ENCODE results near the gene APOC1.
A peak's percentile ranks its signal among the peaks of the same experiment; 100 is the strongest.
"Not testable (repeated sequence)": the region's sequence is repeated elsewhere in the genome, so short reads cannot be mapped to it uniquely, and the experiment has no call there.

Gene APOC1

DNA sequence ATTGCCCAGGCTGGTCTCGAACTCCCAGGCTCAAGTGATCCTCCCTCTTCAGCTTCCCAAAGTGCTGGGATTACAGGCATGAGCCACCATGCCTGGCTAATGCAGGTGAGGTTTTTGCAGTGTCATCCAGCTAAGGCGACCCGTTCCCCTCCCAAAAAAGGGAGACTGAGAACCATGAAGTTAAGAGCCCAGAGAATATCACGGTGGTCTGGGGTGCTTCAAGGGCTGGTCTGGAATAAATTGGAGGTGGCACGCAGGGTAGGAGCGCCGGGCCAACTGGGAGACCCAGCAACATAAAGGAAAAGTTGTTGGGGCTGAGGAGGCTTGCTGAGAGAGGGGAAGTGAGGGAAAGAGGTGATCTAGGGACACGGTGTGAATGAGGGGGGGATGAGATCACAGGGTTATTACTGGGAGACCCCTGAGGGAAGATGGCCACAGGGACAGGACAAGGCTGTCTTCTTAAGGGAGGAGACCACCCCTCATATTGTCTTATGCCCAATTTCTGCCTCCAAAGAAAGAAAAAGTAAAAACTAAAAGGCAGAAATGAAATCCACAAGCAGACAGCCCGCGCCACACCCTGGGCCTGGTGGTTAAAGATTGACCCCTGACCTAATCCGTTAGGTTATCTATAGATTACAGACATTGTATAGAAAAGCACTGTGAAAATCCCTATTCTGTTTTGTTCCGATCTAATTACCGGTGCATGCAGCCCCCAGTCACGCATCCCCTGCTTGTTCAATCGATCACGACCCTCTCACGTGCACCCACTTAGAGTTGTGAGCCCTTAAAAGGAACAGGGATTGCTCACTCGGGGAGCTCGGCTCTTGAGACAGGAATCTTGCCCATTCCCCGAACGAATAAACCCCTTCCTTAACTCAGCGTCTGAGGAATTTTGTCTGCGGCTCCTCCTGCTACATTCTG is 636 bp upstream of the APOC1 start:
- not testable (repeated sequence) for DNase-seq, ATAC-seq

DNA sequence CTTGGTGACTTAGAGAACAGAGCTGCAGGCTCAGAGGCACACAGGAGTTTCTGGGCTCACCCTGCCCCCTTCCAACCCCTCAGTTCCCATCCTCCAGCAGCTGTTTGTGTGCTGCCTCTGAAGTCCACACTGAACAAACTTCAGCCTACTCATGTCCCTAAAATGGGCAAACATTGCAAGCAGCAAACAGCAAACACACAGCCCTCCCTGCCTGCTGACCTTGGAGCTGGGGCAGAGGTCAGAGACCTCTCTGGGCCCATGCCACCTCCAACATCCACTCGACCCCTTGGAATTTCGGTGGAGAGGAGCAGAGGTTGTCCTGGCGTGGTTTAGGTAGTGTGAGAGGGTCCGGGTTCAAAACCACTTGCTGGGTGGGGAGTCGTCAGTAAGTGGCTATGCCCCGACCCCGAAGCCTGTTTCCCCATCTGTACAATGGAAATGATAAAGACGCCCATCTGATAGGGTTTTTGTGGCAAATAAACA is 9.9 kb downstream of the APOC1 start:
- ATAC-seq (no peak), DNase-seq (no peak)

DNA sequence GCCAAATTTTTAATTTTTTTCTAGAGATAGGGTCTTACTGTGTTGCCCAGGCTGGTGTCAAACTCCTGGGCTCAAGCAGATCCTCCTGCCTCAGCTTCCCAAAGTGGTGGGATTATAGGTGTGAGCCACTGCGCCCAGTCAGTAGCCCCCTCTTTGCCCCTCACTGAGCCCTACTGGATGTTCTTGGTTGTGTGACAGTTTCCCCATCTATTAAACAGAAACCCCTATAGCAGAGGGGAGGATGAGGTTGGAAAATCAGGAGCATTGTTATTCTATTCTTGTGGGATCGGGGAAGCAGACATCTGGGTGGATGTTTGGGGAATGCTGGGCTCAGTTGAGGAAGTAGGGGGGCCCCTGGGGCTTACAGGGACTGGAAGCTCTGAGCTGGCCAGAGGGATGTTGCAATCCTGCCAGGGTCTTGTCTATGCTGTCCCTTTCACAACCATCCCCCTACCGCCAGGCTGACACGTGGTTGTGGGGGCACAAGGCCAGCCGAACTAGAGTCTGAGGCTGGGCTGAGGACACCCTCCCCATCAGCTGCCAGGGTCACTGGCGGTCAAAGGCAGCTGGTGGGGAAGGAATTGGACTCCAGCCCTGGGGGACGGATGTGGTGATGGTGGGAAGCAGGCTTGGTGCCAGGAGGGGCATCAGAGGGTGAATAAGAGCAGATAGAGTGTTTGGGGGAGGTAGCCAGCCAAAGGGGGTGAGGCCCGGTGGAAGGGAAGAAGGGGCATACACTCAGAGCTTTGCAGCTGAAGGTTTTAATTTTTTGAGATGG is 10.9 kb downstream of the APOC1 start:
- DNase-seq, result no peak
- ATAC-seq, result no peak

DNA sequence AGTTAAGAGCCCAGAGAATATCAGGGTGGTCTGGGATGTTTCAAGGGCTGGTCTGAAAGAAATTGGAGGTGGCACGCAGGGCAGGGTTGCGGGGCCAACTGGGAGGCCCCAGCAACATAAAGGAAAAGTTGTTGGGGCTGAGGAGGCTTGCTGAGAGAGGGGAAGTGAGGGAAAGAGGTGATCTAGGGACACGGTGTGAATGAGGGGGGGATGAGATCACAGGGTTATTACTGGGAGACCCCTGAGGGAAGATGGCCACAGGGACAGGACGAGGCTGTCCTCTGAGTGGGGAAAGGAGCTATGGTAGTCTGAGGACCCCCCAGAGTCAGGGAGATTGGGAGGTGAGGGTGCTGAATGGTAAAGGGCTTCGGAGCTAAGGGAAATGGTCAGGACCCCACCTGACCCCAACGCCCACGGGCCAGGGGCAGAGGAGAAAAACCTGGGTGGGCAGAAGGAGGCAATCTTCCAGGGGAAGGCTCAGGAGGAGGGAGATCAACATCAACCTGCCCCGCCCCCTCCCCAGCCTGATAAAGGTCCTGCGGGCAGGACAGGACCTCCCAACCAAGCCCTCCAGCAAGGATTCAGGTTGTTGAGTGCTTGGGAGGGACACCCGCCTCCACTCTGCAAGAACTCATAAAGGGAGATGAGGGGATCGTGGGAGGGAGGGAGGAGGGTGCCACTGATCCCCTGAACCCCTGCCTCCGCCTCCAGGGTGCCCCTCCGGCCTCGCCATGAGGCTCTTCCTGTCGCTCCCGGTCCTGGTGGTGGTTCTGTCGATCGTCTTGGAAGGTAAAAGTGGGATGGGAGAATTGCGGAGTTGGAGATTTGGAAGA is 12.1 kb downstream of the APOC1 start:
- not testable (repeated sequence) for DNase-seq, ATAC-seq

DNA sequence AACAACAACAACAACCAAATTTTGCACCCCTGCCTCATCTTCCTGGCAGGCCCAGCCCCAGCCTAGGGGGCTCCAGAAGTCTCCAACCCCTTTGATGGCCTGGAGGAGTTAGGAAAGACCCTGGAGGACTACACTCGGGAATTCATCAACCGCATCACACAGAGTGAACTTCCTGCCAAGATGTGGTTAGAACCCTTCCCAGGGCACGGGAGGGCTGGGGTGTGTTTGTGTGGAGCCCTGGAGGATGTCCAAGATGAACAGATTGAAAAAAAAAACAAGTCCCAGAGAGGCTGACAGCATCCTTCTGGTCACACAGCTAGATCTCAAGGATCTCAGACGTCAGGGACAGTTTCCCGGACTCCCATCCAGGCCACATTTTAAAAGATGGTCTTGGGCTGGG is 13.3 kb downstream of the APOC1 start:
- DNase-seq (no peak), ATAC-seq (no peak)

DNA sequence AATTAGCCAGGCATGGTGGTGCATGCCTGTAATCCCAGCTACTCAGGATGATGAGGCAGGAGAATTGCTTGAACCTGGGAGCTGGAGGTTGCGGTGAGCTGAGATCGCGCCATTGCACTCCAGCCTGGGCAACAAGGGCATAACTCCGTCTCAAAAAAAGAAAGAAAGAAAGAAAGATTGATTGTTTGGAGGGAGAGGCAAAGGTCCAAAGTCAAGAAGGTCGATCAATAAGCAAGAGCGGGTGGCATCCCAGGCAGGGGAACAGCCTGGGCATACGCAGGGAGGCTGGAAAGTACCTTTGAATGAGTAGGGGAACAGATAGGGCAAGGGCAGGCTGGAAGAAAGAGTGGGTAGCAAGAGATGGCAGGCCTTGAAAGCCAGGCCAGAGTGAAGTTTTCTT is 15.7 kb downstream of the APOC1 start:
- ATAC-seq (no peak), DNase-seq (no peak)

DNA sequence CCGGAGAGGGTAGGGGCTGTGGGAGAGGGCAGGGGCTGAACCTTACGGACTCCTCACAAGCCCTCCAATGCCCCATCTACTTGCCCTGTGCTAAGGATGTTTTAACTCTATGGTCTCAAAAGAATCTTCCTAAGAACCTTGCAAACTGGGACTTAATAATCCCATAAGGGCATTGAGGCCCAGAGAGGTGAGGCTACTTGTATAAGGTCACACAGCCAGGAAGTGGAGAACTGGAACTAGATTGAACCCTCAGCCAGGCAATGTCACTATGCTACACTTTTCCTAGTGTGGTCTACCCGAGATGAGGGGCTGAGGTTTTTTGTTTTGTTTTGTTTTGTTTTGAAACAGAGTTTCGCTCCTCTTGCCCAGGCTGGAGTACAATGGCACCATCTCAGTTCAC is 17.1 kb downstream of the APOC1 start:
- ATAC-seq (no peak), DNase-seq (no peak)

DNA sequence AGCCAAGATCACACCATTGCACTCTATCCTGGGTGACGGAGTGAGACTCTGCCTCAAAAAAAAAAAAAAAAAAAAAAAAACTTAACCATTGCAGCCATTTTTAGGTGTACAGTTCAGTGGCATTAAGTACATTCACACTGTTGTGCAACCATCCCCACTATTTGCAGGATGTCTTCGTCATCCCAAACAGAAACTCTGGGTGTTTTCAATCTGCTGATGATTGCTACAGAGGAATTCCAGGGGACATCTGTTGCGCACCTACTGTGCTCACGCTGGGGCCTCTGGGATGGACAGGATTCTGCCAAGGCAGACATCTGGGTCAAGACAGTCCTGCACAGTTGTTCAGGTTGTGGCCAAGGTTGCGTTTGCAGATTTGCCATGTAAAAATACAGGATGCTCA is 25.3 kb downstream of the APOC1 start:
- no peak for ATAC-seq
- no peak for DNase-seq

DNA sequence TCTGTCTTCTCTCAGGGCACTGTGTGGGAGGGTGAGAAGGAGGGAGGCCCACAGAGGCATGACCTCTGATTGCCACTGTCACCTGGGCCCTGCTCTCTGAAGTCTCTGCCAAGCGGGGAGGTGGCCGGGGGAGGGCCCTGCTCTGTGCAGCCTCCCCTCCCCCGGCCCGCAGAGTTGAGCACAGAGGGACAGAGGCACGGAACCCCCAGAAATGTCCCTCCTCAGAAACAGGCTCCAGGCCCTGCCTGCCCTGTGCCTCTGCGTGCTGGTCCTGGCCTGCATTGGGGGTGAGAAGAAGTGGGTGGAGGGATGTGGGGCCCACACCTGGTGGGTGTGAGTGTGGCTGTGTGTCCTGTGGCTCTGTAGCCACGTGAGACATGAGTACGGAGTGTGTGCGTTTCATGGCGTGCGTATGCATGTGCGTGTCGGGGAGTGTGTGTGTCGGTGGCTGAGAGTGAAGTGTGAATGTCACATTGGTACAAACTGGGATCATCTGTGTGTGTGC is 27.7 kb downstream of the APOC1 start, which contains the start of gene APOC4:
Gene APOC4 (plus strand): TSS at position 171 of the 505 bp plus-strand sequence. CDS start 41 bp downstream, at position 212.
- DNase-seq (no peak), ATAC-seq (no peak)

DNA sequence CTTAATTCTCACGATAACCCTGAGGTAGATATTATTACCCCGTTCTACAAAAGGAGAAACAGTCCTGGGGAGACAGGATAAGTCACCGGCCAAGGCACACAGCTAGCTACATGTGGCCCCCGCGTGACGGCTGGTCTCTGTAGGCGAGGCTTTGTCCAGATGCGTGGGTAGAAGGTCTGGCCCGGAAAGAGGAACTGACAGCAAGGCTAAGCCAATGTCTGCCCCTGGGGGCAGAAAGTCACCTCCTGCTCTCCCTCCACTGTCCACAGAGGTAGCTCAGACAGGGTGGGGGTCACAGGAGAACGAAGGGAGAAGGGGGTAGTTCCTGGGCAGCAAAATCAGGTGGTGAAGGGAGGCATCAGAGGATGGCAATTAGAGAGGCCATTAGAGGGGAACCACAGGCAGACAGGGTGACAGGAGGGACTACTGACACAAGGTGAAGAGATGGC is 29.4 kb downstream of the APOC1 start:
- DNase-seq, result no peak
- no peak for ATAC-seq

DNA sequence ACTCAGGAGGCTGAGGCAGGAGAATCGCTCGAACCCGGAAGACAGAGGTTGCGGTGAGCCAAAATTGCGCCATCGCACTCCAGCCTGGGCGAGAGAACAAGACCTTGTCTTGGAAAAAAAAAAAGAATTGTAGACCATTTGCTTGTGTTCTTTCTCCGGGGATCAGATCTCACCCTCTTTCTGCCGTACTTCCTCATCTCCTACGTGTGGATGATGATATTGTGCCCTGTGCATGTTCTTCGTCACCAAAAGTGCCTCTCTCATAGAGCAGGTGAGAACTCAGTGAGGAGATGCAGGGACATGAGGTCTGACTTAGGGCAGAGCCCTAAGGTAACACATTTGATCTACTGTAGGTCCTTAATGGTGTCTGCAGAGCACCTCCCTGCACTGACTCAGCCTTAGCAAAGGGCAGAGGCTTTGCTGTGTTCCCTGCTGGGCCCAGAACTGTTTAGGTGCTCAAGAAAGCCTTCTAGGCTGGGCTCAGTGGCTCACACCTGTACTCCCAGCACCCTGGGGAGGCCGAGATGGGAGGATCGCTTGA is 32.7 kb downstream of the APOC1 start:
- ATAC-seq (no peak), DNase-seq (no peak)

DNA sequence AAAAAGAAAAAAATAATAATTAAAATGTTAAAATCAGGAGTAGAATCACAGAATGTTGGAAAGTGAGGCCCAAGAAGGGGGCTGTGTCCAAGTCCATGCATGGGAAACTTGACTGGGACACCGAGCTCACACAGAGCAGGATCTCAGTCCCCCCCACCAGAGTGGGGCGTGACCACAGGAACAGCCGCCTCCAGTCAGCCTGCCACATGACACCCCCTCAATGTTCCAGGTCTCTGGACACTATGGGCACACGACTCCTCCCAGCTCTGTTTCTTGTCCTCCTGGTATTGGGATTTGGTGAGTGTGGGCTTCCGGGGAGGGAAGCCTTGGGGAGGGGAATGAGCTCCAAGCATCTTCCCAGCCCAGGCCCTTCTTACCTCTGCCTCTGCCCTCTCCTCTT is 33.8 kb downstream of the APOC1 start:
- DNase-seq, result no peak
- no peak for ATAC-seq

DNA sequence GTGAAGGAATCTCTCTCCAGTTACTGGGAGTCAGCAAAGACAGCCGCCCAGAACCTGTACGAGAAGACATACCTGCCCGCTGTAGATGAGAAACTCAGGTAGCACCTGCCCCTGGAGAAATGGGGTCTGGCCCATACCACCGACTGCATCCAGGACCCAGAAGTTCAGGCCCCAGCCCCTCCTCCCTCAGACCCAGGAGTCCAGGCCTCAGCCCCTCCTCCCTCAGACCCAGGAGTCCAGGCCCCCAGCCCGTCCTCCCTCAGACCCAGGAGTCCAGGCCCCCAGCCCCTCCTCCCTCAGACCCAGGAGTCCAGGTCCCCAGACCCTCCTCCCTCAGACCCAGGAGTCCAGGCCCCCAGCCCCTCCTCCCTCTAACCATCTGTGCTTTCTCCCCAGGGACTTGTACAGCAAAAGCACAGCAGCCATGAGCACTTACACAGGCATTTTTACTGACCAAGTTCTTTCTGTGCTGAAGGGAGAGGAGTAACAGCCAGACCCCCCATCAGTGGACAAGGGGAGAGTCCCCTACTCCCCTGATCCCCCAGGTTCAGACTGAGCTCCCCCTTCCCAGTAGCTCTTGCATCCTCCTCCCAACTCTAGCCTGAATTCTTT is 34.5 kb downstream of the APOC1 start:
- ATAC-seq (no peak), DNase-seq (no peak)

DNA sequence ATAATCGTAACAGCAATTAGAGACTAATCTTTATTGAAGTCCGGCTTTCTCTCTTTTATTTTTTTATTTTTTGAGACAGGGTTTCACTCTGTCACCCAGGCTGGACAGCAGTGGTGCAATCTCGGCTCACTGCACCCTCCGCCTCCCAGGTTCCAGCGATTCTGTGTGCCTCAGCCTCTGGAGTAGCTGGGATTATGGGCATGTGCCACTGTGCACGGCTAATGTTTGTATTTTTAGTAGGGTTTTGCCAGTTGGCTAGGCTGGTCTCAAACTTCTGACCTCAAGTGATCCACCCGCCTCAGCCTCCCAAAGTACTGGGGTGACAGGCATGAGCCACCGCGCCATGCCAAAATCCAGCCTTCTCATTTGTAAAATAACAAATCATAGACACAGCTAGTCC is 35.1 kb downstream of the APOC1 start:
- DNase-seq (no peak), ATAC-seq (no peak)

DNA sequence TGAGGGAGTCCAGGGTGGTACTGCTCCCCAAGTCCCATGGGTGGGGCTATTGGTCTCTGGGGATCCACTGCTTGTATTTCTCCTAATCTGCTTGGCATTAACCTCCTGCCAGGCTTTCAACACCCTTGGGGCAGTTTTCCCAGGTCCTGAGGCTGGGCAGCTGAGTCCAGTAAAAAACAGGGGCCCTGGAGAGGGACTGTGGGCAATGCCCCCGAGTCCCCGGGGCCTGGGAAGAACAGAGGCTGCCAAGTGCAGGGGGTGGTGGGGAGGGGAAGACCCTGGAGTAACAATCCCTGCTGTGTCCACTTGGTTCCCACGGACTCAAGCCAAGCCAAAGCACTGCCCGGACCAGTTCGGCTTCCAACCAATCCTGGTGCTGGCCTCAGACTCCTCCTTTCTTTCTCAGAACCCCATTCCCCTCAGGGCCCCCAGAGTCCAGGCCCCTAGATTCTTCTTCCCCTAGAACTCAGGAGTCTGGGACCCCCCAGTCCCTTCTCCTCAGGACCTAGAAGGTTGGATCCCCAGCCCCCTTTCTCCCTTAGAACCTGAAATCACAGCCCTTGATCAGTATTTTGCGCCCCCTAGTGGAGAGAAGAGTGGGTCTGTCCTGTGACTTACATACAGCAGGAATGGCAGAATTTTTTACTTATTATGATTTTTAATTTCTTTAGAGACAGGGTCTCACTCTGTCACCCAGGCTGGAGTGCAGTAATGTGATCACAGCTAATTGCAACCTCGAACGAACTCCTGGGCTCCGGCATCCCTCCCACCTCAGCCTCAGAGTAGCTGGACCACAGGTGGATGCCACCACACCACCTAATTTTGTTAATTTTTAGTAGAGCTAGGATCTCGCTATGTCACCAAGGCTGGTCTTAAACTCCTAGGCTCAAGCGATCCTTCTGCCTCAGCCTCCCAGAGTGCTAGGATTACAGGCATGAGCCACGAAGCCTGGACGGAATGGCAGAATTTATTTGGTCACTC is 37.1 kb downstream of the APOC1 start:
- DNase-seq (peak; percentile 63), ATAC-seq (no peak)

DNA sequence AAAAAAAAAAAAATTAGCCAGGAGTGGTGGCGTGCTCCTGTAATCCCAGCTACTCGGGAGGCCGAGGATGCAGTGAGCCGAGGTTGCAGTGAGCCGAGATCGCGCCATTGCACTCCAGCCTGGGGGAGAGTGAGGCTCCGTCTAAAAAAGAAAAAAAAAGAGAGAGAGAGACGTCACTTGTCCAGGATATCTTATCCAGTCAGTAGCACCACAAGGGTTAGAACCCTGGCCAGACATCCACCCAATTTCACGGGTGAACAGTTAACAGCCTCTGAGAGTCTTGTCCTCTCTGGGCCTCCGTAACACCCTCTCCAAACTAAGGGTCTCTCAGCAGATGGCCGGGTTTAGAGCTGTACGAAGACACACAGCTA is 39.9 kb downstream of the APOC1 start:
- no peak for DNase-seq
- no peak for ATAC-seq

DNA sequence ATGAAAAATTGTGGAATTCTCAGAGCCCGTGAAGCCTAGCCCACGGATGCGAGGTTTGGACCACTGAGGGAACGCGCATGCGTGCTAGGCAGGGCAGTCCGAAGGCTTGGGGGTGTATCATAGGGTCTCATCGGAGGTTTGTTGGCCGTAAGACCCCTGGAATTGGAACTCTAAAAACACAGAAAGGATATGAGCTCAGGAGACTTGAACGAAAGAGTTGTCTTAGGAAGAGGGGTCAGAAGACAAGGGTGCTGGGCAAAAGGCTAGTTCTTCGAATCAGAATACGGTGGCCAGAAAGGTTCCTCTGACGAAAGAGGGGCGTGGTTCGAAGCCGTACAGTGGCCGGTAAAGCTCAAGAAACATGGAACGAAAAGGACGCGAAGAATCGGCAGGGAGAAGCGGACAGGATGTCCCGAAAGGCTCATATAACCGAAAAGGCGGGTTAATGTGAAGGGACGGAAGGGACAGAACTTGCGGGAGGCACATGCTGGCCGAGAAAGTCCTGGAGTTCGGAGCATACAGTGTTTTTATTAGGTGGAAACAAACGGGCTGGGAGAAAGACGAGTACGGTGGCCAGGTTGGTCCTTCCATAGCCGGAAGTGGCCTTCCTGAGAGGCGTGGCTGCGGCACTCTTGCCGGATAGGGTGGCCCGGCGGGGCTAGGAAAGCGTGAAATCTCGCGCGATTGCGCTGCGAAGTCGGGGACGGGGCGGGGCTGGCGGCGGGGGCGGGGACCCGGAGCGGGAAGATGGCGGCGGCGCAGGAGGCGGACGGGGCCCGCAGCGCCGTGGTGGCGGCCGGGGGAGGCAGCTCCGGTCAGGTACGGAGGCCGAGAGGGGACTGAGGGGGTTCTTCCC is 40.5 kb downstream of the APOC1 start, which contains the start of gene CLPTM1:
Gene CLPTM1 (plus strand): TSS at position 732 of the 856 bp plus-strand sequence. CDS start 16 bp downstream, at position 748.
- peak; percentile 94 for ATAC-seq

DNA sequence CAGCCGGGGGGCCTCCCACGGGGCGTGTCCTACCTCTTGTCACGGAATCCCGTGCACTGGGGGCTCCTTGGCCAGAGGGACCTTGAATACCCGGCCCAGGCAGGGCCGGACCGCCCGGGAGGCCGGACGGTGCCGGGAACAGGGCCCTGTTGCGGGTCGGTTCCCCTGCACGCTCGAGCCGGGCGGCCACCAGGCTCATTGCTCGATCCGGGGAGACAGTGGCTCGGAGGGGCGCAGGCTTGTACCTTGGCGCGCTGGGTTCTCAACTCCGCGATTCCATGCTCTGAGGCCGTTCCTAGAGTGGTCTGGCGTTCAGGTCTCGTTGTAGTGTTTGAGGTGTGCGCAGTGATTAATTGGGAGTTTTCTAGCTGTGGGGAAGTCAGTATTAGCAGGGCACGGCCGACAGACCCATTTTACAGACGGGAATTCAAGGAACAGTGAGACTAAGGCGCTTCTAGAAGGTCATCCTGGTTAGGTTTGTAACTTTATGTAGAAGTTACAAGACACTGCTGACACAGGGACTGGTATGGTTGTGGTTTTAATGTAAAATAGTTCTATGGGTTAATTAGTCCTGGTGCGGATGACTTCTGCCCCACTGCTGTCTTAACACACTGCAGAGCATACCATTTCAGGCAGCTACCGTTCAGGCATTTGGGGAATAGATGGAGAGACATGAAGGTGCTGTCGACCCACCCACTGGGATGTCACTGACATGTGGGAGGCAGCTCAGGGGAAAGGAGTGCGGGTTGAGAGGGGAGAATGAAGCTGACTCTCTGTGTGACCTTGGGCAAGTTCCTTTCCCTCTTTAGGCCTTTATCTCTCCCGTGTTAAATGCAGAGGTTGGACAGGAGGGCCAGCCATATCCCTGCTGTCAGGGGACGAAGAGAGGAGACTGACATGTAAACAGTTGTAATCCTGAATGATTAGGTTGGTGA is 41.4 kb downstream of the APOC1 start:
- ATAC-seq (peak; percentile 12), DNase-seq (no peak)

More for the DNA sequence above, 40.5 kb downstream of the APOC1 start, which contains the start of gene CLPTM1:
- DNase-seq, result peak; percentile 98
